Pancreas (tissue), 10 donors: ENCODE measurements around the gene ACO2. TPM values are rescaled to one million over a fixed set of nuclear protein-coding genes. Genes with fewer than 3 reads are reported as not detected.

ENCODE experiments used
- ATAC-seq, 4 donors: fragments of 200-7000 bp; cut with Tn5 transposase; one replicate each; pipeline versions ENCODE4 v1.8.0 to v1.9.1; 2020; ENCODE audit warnings: mild to moderate bottlenecking in 4 of 4, moderate library complexity in 4 of 4
- DNase-seq, 6 donors: peaks; one replicate each; pipeline ENCODE4 v3.0.0-alpha.2; 2020
- FAIRE-seq: peaks from 2 replicates; lab custom pipeline; 2012; peaks lifted over from hg19 to GRCh38; lab: Jason Lieb, UNC
- H3K27ac ChIP-seq, 4 donors: fragments of 200-600 bp; sonication (generic); 1 replicate in 3 of 4; 2 replicates in 1 of 4; pipeline versions ENCODE4 v1.5.0 to v1.8.0; 2020
- H3K27me3 ChIP-seq, 4 donors: fragments of 200-600 bp; one replicate each; pipeline ENCODE4 v1.8.0; 2021
- H3K36me3 ChIP-seq, 3 donors: fragments of 200-600 bp; sonication (generic) in 1 of 3; one replicate each; pipeline versions ENCODE4 v1.5.0 to v1.8.0; 2020 to 2021
- H3K4me1 ChIP-seq, 3 donors: fragments of 200-600 bp; one replicate each; pipeline ENCODE4 v1.8.0; 2021
- H3K4me3 ChIP-seq, 4 donors: fragments of 200-600 bp; sonication (generic) in 2 of 4; one replicate each; pipeline versions ENCODE4 v1.5.0 to v1.8.0; 2020 to 2021
- H3K9me3 ChIP-seq, 4 donors: fragments of 200-600 bp; one replicate each; pipeline ENCODE4 v1.8.0; 2021
- CTCF ChIP-seq, 4 donors: fragments of 200-600 bp; sonication (generic) in 3 of 4; IDR thresholded peaks; one replicate each; pipeline versions ENCODE4 v1.5.0 to v1.8.0; 2021; ENCODE audit warnings: antibody characterized with exemption in 4 of 4
- WGBS, 2 donors: extraction: QIAGEN DNeasy Blood & Tissue Kit; methylation state at CpG; one replicate each; pipeline ENCODE4 v1.1.7; 2013; 5-methylcytosine and 5-hydroxymethylcytosine counted together
- intact Hi-C, 3 donors: fragments of 100-400 bp; cut with DNase I; formaldehyde crosslinking; loops; one replicate each; pipeline versions ENCODE4 v1.11.1 to v1.14.2; 2022
- polyA plus RNA-seq, 2 donors: library from polyadenylated mRNA; stranded (reverse); fragments of 200-250 nt; gene quantifications; one replicate each; pipeline ENCODE4 v1.2.3, GENCODE V29; 2013
- total RNA-seq, 6 donors: library from RNA; stranded (reverse); fragmentation: NEBNext Ultra II Directional in 4 of 6; extraction: Animal tissue kit (Norgen Biotek cat#: 25700) in 4 of 6; gene quantifications; one replicate each; pipeline versions ENCODE4 v1.2.1 to v1.2.4, GENCODE V29; 2021 to 2023
- donor health status: healthy with polysubstance abuse.
- donor health status: DM: no; HTN: no; CAD: no; lungs with moderate emphysema.
- donor health status: DM: no; HTN: no; CAD: no.
- donor health status: control.
- donor health status: control.
- donor health status: Bipolar disorder and iron deficiency.
- donor health status: DM: yes; HTN: yes; CAD: no.
- donor health status: DM: no; HTN: no; CAD: no.
- donor health status: DM: no; HTN: no; CAD: no.
- donor health status: DM: yes; HTN: yes; CAD: no.

The ACO2 gene
- total and polyA plus RNA-seq, 8 donors: 19.2 to 53.1 (median 37.6) TPM

GRCh38 chr22:41544671-41545476 lies 76.0 kb downstream of the ACO2 start:
- whole genome bisulfite sequencing, 2 donors: 25 to 26% methylated on average over 21 of the region's 21 CpGs
- H3K4me3 ChIP-seq: peak overlapping the region in 2 of 4 donors; percentile 63 to 70
- peak overlapping the region in 3 of 4 donors; percentile 14 to 46 (median 31) for H3K27ac ChIP-seq
- TF ChIP-seq CTCF (IDR thresholded peaks at IDR 0.05): no peak
- no peaks in the 10 kb centered on the region for H3K27me3 ChIP-seq
- ATAC-seq (no peak), DNase-seq (no peak), FAIRE-seq (no peak)
- H3K36me3 ChIP-seq: no peaks in the 10 kb centered on the region
- intact Hi-C loops: loop anchor here in 1 of 3 donors (10.0 kb wide), 1 partner anchor 60 kb away; no protein-coding TSS in a partner anchor
- peaks cover 12 to 16% (median 15%) of the 10 kb centered on the region in 3 donors for H3K4me1 ChIP-seq
- H3K9me3 ChIP-seq: no peaks in the 10 kb centered on the region

DNA sequence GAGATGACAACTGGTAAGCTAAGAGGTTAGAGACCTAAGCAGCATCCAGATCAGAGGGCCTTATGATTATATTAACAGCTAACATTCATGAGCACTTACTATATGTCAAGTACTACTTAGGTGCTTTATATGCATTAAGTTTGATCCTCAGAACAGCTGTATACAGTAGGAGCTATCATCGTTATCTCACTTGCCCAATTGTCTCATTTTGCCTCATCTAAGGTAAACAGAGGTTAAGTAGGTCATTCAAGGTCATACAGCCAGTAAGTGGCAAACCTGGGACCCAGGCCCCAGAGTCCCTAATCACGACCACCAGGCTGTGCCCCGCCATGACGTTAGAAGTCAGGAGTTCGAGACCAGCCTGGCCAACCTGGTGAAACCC lies 79.9 kb downstream of the ACO2 start:
- intact Hi-C loops: loop anchor here in 1 of 3 donors (10.0 kb wide), 1 partner anchor 56 kb away; no protein-coding TSS in a partner anchor
- FAIRE-seq (no peak), ATAC-seq (no peak), DNase-seq (peak in 1 of 6 donors; percentile 32)
- peaks cover 0 to 5% (median 3%) of the 10 kb centered on the region in 3 donors for H3K4me1 ChIP-seq
- H3K27ac ChIP-seq: no peak overlapping the region
- WGBS, 2 donors: 69 to 72% methylated on average over 5 of the region's 5 CpGs
- no peak overlapping the region for H3K4me3 ChIP-seq
- H3K27me3 ChIP-seq: no peaks in the 10 kb centered on the region
- H3K36me3 ChIP-seq: no peaks in the 10 kb centered on the region
- TF ChIP-seq CTCF (IDR thresholded peaks at IDR 0.05): no peak
- no peaks in the 10 kb centered on the region for H3K9me3 ChIP-seq

DNA sequence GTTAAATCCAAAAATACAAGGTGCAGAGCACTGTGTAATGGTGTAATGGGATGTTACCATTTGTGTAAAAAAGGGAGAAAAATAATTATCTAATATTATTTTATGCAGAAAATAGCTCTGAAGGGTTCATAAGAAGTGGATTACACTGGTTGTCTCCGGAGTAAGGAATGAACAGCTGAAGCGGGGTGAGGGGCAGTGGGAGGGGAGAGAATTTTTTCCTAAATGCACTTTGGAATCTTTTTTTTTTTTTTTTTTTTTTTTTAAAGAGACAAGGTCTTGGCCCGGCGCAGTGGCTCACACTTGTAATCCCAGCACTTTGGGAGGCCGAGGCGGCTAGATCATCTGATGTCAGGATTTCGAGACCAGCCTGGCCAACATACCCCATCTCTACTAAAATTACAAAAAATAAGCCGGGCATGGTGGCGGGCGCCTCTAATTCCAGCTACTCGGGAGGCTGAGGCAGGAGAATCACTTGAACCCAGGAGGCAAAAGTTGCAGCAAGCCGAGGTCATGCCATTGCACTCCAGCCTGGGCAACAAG lies 82.1 kb downstream of the ACO2 start:
- Histone ChIP-seq H3K4me1 (no peaks in the 10 kb centered on the region), H3K36me3 (no peaks in the 10 kb centered on the region), H3K4me3 (no peak overlapping the region), H3K9me3 (no peaks in the 10 kb centered on the region), H3K27me3 (no peaks in the 10 kb centered on the region), H3K27ac (no peak overlapping the region)
- 82 to 91% methylated on average over 12 of the region's 12 CpGs for WGBS, 2 donors
- ATAC-seq (no peak), DNase-seq (peak in 1 of 6 donors; percentile 15), FAIRE-seq (no peak)
- intact Hi-C loops: no loop called here
- TF ChIP-seq CTCF (IDR thresholded peaks at IDR 0.05): no peak

GRCh38 chr22:41551877-41552582 lies 83.1 kb downstream of the ACO2 start:
- FAIRE-seq: no peak
- Histone ChIP-seq H3K27me3 (no peaks in the 10 kb centered on the region), H3K36me3 (no peaks in the 10 kb centered on the region), H3K4me3 (no peak overlapping the region), H3K27ac (no peak overlapping the region), H3K4me1 (peaks cover 0 to 4% (median 0%) of the 10 kb centered on the region in 3 donors), H3K9me3 (no peaks in the 10 kb centered on the region)
- ATAC-seq: no peak
- WGBS, 2 donors: 68 to 76% methylated on average over 10 to 11 of the region's 11 CpGs
- intact Hi-C loops: no loop called here
- TF ChIP-seq CTCF (IDR thresholded peaks at IDR 0.05): no peak
- DNase-seq: peak in 1 of 6 donors; percentile 20
